Stimulated activated CD4-positive, alpha-beta T cell treated with anti-CD3 and anti-CD28 coated beads, TNF-alpha, amount 100 ng/mL, for 48 hours (primary cell): ENCODE data around the gene IGFBP5.

Experiments used
- DNase-seq, 3 donors: peaks; one replicate each; pipeline ENCODE4 v3.0.0-alpha.2; 2020; ENCODE audit warnings: low read depth in 3 of 3

IGFBP5 gene

DNA sequence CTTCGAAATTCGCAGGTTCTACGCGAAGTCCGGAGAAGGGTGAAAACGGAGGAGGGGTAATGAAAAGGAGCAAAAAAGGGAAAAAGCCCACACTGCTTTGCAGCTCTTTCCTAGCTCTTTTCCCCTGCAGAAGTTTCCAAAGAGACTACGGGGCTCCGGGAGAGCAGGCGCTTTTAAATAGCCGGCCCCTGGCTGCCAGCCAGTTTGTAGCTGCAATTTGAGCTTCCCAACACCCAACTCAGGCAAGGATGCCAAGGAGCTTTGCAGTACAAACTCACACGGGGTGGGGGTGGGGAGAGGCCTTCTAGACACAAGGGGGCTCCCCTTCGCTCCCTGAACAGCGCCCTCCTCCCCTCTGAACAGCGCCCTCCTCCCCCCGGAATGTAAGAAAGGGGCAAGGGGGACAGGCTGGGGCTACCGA lies at the start of gene IGFBP5:
Gene IGFBP5 (minus strand): TSS at position 149 of the 421 bp plus-strand sequence. CDS start 774 bp downstream, outside the sequence.
- no peak for DNase-seq

GRCh38 chr2:216743781-216744180 lies 48.4 kb upstream of the IGFBP5 start:
- DNase-seq, result no peak

DNA sequence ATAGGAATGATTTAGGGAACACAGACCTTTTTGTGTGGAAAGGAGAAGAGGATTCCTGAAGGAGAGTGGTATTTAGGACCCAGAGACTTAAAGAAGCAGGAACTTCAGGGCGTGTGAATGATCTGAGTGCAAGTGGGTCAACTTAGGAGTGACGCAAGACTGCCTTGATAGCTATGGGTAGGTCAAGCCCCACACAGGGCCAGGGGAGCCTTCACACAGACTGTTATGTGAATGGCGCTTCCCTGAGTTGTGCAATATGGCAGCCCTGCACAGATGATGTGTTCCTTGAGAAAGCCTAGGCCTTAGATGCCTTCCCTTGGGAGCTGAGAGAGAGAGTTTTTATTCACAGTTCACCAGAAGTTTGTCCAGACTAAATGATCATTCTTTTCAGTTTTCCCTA lies 47.1 kb upstream of the IGFBP5 start:
- DNase-seq, result no peak

GRCh38 chr2:216741223-216741593 lies 45.9 kb upstream of the IGFBP5 start:
- DNase-seq, result no peak

DNA sequence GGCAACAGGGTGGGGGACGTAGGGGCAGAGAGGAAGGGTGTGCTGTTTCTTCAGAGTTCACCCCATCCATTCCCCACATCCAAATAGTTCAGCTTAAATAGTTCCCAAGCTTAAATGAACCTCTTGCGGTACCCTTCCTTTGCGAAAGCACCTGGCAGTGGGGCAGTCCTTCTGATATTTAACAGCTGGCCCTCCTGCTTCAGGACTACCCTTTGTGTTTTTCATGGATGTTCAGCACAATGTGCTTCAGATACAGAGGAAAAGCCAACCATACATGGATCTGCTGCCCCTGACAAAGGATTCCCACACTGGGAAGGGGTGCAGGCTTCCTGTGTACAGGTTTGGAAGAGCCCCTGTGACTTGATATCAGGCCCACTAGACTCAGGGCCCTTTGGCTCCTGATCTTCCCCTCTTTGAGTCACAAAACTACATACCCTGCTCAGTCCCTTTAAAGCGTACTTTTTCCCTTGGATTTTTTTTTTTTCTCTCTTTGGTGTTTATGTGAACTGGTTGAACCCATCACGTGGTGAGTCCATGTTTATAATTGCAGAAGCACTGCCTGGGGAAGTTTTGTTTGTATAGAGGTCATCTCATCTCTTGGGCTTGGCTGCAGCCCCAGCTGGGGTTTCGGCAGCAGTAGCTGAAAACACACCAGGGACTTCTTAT lies 45.3 kb upstream of the IGFBP5 start:
- no peak for DNase-seq

- DNase-seq, result no peak
Observed at GRCh38 chr2:216739035-216739434, 43.7 kb upstream of the IGFBP5 start.

- no peak for DNase-seq
Observed at GRCh38 chr2:216737676-216738075, 42.3 kb upstream of the IGFBP5 start.

DNA sequence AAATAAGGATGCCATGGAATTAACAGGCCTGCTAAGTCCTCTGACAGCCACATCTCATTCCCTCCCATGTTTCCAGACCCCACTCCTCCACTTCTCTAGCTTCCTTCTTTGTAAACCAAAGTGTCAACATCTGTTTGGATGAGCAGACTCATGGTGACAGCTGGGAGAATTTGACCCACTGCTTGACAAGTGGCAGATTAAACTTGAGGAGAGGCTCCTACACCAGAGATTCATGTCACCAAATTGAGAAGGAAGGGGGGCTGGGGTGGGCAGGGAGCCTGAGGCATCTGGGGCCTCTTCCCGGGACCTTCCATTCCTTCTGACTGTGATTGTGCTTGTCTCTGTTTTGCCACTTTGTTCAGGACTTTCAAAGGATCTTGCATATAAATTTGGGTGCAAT lies 41.0 kb upstream of the IGFBP5 start:
- no peak for DNase-seq

DNA sequence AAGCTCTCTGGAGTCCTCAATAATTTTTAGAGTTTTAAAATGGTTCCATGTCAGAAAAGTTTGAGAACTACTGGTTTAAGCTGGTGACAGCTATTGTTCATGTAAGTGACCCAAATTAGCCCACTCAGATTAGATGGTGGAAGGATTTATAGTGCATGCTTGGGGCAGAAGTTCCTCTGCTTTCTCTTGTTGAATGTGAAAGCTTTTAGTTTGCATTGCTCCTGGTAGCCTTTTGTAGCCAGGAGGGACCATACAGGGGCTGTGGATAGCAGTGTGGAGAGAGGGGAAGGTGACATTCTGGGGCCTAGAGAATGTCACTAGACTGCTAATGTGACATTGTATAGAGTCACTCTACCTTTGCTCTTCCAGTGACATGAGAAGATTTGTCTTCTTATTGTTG lies 40.3 kb upstream of the IGFBP5 start:
- no peak for DNase-seq

- DNase-seq, result no peak
Observed at GRCh38 chr2:216735086-216735485, 39.7 kb upstream of the IGFBP5 start.

DNA sequence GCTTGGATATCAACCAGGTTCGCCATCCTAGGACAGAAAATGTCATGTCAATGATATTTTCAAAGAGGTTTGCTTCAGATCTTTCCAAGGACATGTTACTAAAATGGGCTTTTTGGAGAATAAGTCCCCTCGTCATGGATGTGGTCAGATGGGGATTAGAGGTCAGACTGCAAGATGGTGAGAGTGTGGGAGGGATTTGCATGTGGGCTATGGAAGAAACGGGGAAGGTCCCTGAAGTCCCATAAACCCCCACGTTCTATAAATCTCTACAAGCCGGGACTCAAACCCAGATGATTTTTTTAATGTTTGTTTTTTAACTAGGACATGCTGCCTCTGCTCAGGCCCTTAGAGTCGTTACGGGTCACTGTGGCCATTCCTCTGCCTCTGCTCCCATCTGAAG lies 37.7 kb upstream of the IGFBP5 start:
- no peak for DNase-seq

- no peak for DNase-seq
Observed at GRCh38 chr2:216732334-216732733, 37.0 kb upstream of the IGFBP5 start.

DNA sequence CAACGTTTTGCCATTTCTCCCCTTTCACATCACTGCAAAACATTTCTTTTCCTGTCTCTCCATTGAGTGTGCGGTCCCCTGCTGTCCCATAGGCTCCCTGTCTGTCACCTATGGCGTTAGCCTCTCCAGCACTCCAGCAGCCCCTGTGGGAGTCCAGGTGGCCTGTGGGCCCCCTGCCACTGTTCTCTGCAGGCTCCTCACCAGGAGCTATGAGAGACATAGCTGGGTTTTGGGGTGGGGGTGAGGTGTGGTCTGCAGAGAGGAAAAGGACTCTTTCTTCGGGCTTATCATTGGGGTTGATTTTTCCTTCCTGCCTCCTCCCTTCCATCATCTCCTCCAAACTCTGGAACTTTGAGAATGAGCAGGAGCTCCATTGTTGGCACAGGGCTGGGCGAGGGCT lies 36.1 kb upstream of the IGFBP5 start:
- no peak for DNase-seq

- DNase-seq, result no peak
Observed at GRCh38 chr2:216730871-216731270, 35.5 kb upstream of the IGFBP5 start.

DNA sequence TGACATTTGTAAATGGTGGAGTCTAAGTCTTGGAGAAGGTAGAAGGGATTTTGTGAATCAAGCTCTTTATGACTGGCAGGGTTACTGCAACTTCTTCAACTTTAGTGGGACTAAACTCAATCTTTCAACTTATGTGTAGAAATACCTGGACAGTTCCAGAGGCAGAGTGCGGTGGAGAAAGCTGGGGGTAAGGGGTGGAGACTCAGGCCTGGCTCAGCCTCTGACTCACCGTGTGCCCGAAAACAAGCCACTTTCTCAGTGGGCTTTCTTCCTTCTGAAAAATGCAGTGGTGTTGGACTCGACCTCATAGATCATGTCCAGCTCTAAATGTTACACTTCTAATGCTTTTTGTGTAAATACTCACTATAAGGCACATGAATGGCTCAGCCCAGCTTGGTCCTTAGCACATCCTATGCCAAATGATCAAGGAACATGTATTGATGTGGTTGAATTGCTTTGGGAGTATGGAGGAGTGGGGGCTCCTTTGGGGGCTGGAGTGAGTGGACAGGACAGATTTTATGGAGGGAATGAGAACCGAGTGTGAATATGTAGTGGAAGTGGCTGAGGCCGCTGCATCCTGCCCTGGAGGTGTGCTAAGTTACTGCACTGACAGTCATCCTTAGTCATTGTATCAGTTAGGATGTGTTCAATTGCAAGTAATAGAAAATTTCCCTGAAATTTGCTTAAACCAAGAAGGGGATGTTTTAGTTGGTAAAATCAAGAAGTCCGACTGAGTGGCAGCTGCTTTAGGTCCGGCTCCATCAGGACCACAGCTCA lies 32.2 kb upstream of the IGFBP5 start:
- DNase-seq, result no peak

DNA sequence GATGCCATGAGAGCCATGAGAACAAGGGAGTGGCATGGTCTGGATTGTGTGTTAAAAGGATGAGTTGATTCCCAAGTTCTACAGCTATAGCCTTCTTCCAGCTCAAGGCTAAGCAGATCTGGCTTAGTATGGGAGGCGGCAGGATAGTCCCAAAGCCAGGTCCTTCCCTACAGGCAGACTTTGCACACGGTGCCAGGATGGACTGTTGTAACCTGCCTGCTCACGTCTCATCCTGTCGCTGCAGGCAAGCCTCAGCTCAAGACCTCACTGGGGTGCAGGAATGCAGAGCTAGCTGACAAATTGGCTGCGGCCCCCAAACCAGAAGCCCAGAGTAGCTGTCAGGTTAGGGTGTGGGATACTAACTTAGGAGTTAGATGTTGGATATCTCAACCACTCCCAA lies 28.8 kb upstream of the IGFBP5 start:
- DNase-seq, result no peak

DNA sequence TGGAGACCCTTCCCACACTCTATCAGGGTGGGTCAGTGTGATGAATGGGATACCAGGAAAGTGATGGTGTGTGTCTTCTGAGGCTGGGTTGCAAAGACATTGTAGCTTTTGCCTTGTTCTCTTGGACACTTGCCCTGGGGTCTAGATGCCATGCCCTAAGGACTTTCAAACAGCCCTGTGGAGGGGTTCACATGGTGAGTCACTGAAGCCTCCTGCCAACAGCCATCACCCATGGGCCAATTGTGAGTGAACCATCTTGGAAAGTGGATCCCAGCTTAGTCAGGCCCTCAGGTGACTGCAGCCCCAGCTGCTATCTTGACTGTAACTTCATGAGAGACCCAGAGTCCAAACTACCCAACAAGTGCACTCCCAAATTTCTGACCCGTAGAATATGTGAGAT lies 25.8 kb upstream of the IGFBP5 start:
- no peak for DNase-seq

DNA sequence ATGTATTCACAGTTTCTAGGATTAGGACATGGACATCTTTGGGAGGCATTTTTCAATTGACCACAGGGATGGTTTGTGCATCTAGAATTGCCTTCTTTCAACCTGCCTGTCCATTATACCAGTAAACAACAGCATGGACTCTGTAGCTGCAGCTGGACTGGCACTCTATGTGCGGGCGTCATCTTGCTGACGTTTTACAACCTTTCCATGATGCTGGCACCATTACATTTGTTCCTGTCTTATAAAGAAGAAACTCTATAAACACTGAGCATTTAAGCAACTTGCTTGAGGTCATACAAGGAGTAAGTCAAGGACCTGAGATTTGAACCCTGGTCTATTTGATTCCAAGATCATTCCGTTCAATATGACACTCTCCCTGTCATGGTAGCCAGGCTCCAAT lies 25.4 kb upstream of the IGFBP5 start:
- no peak for DNase-seq

GRCh38 chr2:216717907-216718615 lies 22.7 kb upstream of the IGFBP5 start:
- no peak for DNase-seq

- no peak for DNase-seq
Observed at GRCh38 chr2:216717491-216717901, 22.1 kb upstream of the IGFBP5 start.

DNA sequence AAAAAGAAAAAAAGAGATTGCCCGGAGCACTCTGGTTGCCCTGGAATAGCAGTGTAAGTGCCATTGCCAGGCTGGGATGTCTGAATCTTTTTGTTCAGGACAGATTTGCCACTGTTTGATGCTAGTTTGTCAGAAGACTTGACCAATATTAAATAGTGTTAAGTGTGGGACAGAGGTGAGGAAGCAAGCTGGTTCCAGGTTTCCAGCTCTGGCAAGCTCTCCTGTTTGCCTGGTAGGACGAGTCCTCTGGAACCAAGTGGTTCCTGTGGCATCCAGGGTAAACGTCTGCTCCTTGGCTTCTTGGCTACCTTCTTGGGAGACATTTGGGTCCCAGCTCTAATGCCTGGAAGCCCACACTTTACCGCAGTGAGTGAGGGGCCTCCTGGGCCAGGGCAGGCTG lies 20.8 kb upstream of the IGFBP5 start:
- DNase-seq, result no peak

DNA sequence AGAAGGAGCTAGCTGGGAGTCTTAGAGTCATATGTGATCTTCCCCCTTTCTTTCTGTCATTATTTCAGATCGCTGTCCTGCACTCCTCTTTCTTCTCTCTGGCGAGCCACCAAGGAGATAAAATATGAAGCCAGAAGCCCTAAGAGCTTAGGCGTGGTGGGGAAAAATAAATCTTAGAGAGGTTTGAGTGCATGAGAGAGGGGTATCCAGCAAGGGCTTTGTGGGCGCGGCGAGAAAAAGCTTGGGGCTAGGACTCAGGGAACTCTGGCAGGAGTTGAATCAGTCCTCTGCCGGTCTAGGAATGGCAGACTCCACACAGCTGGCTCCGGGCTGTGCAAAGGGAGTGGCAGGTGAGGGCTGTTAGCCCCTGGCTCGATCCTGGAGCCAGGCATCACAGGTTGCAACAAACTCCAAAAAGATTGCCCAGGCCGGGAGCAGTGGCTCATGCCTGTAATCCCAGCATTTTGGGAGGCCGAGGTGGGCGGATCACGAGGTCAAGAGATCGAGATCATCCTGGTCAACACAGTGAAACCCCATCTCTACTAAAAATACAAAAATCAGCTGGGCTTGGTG lies 20.1 kb upstream of the IGFBP5 start:
- DNase-seq, result no peak

DNA sequence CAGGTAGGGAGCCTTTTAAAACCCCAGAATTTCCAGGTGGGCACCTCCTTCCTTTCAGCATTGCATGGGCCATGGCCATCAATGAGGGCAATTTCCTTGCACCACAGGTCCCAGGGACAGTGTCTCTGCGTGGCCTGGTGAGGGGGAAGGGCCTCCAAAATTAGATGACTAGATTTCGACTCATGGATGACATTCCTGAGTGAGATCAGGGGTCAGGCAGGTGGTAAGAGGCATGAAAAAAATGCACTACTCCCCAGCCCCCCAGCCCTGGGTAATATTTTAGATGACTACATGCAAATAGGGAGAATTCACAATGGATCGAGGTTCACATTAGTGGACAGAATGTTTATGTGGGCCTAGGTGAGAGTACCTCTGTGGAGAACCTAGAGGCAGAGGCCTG lies 19.0 kb upstream of the IGFBP5 start:
- no peak for DNase-seq
